ENCODE results near the gene CCBE1.
"Not testable (repeated sequence)": the region's sequence is repeated elsewhere in the genome, so short reads cannot be mapped to it uniquely, and the experiment has no call there.

The CCBE1 gene

DNA sequence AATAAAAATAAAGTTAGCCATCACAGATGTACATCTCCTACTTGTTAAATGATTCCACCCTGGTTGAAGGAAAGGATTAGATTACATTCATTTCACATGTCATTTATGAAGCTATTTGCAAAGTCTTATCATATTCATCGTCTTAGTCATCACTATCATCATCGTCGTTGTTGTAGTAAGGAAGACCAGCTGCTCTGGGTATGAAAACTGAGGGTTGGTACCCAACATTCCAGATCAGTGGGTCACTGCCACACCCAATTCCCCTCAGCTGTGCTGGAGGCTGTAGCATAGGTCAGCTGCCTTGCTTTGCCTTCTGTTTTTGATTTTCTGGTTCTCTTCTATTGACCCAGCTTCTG, 20.9 kb upstream of the CCBE1 start:
- DNase-seq, result no peak
- intact Hi-C loops (cut with DNase I), result no loop called here

- intact Hi-C loops (cut with DNase I), result no loop called here
- DNase-seq, result no peak
Measured at GRCh38 chr18:59717291-59717690, 20.1 kb upstream of the CCBE1 start.

DNA sequence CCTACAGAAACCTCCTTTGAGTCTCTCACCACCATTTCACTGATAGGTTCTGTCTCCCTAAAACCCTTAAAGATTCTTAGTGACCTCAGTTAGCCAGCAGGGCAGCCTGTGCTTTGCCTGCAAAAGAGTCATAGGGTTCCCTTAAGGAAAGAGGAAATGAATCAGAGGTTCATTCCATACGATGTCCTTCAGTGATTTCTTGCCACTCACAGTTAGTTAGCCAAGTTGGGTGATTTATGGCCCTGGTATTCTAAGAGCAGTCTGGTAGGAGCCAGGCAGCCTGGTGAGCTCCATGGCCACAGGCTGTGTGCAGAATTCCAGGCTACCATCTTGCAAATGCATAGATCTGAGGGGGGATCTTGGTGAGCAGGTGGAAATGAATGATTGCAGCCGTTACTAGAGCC, 18.7 kb upstream of the CCBE1 start:
- intact Hi-C loops (cut with DNase I), result no loop called here
- DNase-seq, result no peak

GRCh38 chr18:59715445-59715844, 18.2 kb upstream of the CCBE1 start:
- intact Hi-C loops (cut with DNase I), result no loop called here
- DNase-seq, result no peak

DNA sequence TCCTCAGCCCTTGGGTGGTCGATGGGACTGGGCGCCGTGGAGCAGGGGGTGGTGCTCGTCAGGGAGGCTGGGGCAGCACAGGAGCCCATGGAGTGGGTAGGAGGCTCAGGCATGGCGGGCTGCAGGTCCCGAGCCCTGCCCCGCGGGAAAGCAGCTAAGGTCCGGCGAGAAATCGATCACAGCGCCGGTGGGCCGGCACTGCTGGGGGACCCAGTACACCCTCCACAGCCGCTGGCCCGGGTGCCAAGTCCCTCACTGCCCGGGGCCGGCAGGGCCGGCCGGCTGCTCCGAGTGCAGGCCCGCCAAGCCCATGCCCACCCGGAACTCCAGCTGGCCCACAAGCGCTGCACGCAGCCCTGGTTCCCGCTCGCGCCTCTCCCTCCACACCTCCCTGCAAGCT, 16.9 kb upstream of the CCBE1 start:
- intact Hi-C loops (cut with DNase I), result not testable (repeated sequence)

GRCh38 chr18:59712311-59712710, 15.1 kb upstream of the CCBE1 start:
- intact Hi-C loops (cut with DNase I), result no loop called here
- DNase-seq, result no peak

More for the DNA sequence above, 16.9 kb upstream of the CCBE1 start:
- not testable (repeated sequence) for DNase-seq

GRCh38 chr18:59708988-59709387, 11.8 kb upstream of the CCBE1 start:
- DNase-seq, result no peak
- intact Hi-C loops (cut with DNase I), result no loop called here

- DNase-seq, result no peak
- intact Hi-C loops (cut with DNase I), result no loop called here
Measured at GRCh38 chr18:59707306-59707705, 10.1 kb upstream of the CCBE1 start.

DNA sequence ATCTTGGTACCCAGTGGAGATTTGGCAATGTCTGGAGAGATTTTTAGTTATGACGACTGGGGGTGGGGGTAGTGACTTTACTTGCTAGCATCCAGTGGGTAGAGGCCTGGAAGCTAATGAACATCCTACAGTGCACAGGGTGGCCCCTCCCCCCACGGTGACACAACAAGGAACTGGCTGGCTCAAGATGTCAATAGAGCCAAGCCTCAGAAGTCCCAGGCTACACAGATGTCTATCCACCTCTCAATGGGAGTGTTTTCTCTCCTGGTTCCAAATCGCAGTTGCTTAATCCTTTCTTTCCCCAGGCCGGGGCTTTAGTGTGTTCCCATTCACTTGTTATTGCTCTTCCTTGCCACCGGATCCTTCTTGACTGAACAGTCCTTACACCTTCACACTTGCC, 9.3 kb upstream of the CCBE1 start:
- no peak for DNase-seq
- intact Hi-C loops (cut with DNase I), result no loop called here

DNA sequence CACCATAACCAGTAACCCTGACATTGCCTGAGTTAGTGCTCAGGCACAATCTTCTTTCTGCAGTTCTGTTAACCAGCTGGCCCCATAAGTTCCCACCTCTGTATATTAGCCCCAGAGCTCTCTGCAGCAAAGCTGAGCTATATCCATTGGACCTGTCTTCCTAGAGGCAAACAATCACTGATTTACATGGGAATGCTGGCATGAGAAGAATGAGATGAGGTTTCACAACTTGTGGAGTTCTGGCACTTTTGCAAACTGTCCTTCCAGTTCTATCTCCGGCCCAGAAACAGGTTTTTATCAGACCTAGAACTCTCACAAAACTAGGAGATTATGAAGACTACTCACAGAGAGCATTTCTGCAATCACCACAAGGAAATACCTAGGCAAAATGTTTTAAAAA, 7.9 kb upstream of the CCBE1 start:
- intact Hi-C loops (cut with DNase I), result no loop called here
- DNase-seq, result no peak

GRCh38 chr18:59704146-59704545, 6.9 kb upstream of the CCBE1 start:
- no peak for DNase-seq
- intact Hi-C loops (cut with DNase I), result no loop called here

DNA sequence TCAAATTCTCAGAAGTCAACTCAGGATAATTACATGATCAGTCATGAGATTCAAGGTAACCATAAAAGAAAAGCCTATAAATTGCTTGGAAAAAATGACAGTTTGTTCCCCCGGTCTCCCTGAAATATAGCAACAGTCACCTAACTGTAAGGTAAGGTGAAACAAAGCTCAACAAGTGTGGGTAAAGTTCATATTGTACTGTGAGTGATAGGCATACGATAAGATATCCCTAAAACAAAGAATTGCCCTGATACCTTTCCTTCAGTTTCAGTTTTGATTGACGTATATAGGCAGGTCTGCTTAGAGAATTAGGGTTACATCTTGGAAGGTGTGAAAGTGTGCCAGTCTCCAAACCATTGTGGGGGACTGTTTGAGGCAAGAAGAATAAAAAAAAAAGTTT, 4.0 kb upstream of the CCBE1 start:
- intact Hi-C loops (cut with DNase I), result no loop called here

GRCh38 chr18:59700535-59700967, 3.3 kb upstream of the CCBE1 start:
- intact Hi-C loops (cut with DNase I), result no loop called here
- DNase-seq, result no peak

More for the DNA sequence above, 4.0 kb upstream of the CCBE1 start:
- no peak for DNase-seq

DNA sequence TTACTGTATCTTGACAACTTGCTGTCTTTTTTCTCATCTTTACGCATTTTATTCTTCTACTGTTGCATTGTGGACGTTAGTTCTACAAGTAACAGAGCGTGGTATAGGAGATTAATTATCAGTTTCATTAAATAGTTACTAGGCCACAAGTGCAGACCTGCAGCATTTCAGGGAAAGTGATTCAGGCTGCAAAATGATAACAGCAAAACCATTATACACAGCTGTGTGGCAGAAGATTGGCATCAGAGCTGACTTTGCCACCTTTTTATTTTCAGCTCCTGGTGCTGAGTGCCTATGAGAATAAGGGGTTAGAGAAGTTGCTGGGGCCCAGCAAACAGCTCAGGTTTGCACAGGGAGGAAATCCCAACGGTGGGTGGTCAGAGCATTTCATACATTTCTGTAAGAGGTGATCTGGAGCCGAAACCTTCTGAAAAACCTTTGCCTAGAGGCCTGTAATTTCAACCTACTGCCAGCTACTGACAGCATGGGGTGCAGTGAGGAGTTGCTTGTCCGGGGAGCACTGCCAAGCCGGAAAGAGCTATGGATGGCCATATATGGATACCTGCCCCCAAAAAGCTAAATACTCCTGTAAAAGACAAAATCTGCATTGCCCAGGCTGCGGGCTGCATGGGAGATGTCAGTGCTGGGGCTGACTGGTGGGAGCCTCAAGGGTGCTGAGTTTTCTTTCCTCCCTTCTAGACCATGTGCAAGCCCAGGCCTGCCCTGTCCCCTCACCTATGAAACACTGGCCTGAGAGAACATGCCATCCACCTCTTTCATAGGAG, 2.7 kb upstream of the CCBE1 start:
- intact Hi-C loops (cut with DNase I), result no loop called here
- DNase-seq, result no peak

DNA sequence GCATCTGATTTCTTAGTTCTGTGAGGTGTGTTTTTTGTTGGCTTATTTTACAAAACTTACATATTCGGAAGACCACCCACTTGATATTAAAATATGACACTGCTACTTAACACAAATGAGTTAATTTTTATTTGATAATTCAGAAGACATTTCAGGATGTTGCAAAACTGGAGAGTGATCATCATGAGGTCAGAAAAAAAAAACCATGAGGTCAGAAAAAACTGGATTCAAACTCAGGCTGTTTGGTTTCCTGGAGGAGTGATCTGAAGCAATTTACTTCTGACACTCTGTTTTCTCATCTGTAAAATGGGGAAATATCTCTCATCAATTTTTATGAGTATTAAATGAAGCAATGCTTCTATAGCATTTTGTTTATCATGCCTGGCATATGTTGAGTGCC, 1.8 kb upstream of the CCBE1 start:
- intact Hi-C loops (cut with DNase I), result no loop called here

DNA sequence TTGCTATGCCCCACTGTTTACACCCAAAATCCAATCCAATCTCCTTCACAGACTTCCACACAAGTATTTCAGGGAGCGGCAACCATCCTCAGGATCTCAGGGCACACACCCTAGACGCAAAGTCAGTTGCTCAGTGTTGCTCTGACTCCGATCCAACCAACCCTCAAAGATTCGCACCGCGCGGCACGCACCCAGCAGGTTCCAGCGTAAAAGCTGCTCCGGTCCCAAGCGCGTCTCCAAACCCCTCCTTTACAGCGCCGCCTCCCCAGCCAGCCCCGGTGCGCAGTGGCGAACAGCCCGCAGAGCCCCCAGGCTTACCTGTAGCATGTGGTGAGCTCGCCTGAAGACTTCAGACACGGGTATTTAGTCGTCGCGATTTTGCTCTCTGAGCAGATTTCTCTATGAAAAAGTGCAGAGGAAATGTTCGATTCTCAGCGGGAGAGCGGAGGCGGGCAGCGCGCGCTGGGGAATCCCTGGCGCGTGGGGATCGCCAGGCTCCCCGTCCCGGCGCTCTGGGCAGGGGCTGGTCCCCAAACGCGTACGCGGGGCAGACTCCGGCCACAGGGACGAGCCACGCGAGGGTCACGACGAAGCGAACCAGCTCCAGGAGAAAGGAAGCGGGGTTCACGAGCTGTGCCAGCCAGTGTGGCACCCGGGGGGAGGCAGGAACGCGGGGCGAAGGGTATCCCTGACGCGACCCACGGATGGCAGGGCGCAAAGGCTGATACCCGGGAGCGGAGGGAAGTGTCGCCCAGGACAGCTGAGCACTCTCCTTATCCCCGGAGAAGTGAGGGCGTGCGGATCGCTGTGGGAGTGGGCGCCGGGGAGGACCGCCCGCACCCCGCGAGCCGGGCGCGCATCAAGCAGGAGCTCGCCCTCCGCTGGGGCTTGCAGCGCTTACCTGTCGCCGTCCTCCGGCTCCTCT, 650 bp downstream of the CCBE1 start:
- peak in 24 of 42 donors; percentile 2 to 48 (median 20) for DNase-seq
- intact Hi-C loops (cut with DNase I), result no loop called here

More for the DNA sequence above, 1.8 kb upstream of the CCBE1 start:
- no peak for DNase-seq

GRCh38 chr18:59695551-59695950, 1.7 kb downstream of the CCBE1 start:
- intact Hi-C loops (cut with DNase I), result no loop called here
- no peak for DNase-seq

DNA sequence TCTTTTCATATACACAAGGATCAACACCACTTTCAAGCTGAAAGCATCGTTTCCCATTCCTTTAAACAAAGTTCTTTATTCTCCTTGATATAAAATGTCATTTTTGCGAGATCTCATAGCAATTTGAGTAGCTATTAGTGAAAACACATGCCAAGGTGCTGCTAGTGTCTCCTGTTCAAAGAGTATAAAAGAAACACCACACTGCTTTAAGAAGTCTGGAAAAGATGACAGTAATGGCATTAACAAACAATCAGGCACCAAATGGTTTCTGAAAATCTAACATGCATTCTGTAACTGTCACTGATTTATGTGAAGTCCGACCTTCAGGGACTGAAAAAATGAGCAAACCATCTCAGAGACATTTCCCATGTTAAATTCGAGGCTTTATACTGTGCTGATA, 2.4 kb downstream of the CCBE1 start:
- intact Hi-C loops (cut with DNase I), result no loop called here

DNA sequence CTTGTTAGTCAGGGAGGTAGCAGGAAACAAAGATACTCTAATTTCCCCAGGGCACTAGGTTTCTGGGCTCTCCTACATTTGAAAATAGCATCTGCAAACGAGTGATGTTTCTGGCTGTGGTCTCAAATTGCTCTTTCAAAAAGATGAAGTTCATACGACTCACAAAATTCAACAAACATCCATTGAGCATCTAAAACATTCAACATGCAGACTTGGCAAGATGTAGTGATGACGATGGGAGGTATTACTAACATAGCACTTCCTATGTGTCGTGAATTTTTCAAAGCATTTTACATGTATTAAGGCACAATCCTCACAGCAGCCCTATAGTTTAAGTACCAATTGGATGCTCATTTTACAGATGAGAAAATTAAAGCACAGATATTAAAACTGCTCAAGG, 5.2 kb downstream of the CCBE1 start:
- intact Hi-C loops (cut with DNase I), result no loop called here
- DNase-seq, result no peak

More for the DNA sequence above, 2.4 kb downstream of the CCBE1 start:
- DNase-seq, result no peak

DNA sequence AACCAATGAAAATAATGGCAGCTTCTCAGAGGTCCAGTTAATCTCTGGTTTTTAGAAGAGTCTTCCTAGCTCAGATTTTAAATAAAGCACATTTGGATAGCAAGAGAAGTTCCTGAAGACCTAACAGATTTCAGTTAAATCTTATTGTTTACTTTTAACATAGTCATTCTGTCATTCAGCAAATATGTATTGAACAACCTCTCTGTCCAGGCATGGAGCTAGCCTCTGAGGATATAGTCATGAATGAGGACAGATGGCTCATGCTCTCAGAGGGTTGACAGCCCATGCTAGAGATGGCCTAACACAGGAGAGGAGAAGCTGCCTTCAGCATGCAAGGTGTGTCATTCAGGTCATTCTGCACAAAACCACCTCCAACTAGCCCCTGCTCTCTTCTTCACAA, 6.2 kb downstream of the CCBE1 start:
- no peak for DNase-seq
- intact Hi-C loops (cut with DNase I), result no loop called here

All from head of caudate nucleus (tissue), 42 donors.